Effector memory CD4-positive, alpha-beta T cell (primary cell): ENCODE measurements around the gene RFX7.

Experiments
- DNase-seq, 3 donors: peaks; one replicate each; pipeline ENCODE4 v3.0.0-alpha.2; 2020
- H3K27ac ChIP-seq: 2 replicates; pipeline ENCODE4 v1.7.0; 2013; ENCODE audit warnings: mild to moderate bottlenecking, low read length, moderate library complexity; ENCODE audit not compliant: insufficient read depth, poor library complexity, severe bottlenecking
- H3K27me3 ChIP-seq: replicated peaks from 2 replicates; pipeline ENCODE4 v1.7.0; 2013; ENCODE audit warnings: mild to moderate bottlenecking, low read length; ENCODE audit not compliant: insufficient read depth, control insufficient read depth, poor library complexity, severe bottlenecking
- H3K36me3 ChIP-seq: 2 replicates; pipeline ENCODE4 v1.7.0; 2013; ENCODE audit warnings: mild to moderate bottlenecking, low read length, moderate library complexity; ENCODE audit not compliant: control insufficient read depth, insufficient read depth
- H3K4me1 ChIP-seq: 2 replicates; pipeline ENCODE4 v1.7.0; 2013; ENCODE audit warnings: low read length, mild to moderate bottlenecking; ENCODE audit not compliant: control insufficient read depth, insufficient read depth, poor library complexity, severe bottlenecking
- H3K4me3 ChIP-seq: 2 replicates; pipeline ENCODE4 v1.7.0; 2013; ENCODE audit warnings: low read length, low read depth, mild to moderate bottlenecking; ENCODE audit not compliant: insufficient read depth, poor library complexity, severe bottlenecking
- H3K9me3 ChIP-seq: 2 replicates; pipeline ENCODE4 v1.7.0; 2013; ENCODE audit warnings: mild to moderate bottlenecking, low read length, moderate library complexity; ENCODE audit not compliant: control insufficient read depth

Gene RFX7

DNA sequence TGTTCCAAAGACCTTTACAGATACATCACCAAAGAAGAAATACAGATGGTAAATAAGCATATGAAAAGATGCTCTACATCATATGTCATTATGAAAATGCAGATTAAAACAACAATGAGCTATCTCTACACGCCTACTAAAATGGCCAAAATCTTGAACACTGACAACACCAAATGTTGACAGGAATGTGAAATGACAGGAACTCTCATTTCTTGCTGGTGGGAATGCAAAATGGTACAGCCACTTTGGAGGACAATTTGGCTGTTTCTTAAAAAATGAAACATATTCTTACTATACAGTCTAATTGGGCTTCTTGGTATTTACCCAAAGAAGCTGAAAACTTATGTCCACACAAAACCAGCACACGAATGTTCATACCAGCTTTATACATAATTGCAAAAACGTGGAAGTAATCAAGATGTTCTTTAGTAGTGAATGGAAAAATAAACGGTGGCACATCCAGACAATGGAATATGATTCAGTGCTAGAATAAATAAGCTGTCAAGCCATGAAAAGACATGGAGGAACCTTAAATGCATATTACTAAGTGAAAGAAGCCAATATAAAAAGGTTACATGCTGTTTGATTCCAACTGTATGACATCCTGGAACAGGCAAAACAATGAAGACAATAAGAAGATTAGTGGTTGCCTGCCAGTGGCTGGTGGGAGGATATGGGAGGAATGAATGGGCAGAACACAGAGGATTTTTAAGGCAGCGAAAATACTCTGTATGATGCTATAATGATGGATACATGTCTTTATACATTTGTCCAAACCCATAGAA, 169.0 kb downstream of the RFX7 start:
- no peak for DNase-seq
- Histone ChIP-seq H3K4me1 (no peaks in the 10 kb centered on the region), H3K27me3 (no peaks in the 10 kb centered on the region), H3K9me3 (no peaks in the 10 kb centered on the region), H3K27ac (no peak overlapping the region), H3K4me3 (no peak overlapping the region), H3K36me3 (no peaks in the 10 kb centered on the region)

DNA sequence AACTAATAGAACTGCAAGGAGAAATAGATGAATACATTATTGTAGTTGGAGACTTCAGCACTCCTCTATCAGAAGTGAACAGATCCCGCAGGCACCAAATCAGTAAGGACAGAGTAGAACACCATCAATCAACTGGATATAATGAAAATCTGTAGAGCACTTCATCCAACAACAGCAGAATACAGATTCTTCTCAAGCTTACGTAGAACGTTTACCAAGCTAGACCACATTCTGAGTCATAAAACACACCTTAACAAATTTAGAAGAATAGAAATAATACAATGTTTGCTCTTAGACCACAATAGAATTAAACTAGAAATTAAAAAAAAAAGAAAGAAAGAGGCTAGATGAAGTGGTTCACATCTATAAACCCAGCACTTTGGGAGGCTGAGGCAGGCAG, 179.5 kb downstream of the RFX7 start:
- Histone ChIP-seq H3K27me3 (no peaks in the 10 kb centered on the region), H3K36me3 (no peaks in the 10 kb centered on the region), H3K9me3 (no peaks in the 10 kb centered on the region), H3K4me3 (no peak overlapping the region), H3K4me1 (no peaks in the 10 kb centered on the region), H3K27ac (no peak overlapping the region)
- DNase-seq, result no peak

DNA sequence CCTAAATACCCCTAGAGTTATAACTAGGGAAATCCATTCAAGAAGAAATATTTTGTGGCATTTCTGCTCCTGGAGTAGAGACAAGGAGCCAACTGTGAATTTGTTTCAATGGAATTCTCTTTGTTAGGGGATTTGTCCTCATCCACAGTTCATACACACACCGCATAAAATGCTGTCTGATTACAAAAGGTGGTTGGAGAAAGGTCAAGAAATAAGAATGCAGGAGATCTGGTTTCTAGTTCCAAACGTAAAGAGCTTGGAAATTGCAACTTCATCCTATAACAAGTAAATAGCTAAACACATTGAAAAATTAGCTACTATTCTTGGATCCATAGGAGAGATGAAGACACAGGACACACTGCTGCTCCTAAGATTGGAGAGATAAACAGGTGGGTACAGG, 184.0 kb downstream of the RFX7 start:
- H3K27ac ChIP-seq, result no peak overlapping the region
- H3K4me3 ChIP-seq, result no peak overlapping the region
- H3K27me3 ChIP-seq, result no peaks in the 10 kb centered on the region
- no peaks in the 10 kb centered on the region for H3K9me3 ChIP-seq
- no peaks in the 10 kb centered on the region for H3K36me3 ChIP-seq
- H3K4me1 ChIP-seq, result no peaks in the 10 kb centered on the region
- no peak for DNase-seq

DNA sequence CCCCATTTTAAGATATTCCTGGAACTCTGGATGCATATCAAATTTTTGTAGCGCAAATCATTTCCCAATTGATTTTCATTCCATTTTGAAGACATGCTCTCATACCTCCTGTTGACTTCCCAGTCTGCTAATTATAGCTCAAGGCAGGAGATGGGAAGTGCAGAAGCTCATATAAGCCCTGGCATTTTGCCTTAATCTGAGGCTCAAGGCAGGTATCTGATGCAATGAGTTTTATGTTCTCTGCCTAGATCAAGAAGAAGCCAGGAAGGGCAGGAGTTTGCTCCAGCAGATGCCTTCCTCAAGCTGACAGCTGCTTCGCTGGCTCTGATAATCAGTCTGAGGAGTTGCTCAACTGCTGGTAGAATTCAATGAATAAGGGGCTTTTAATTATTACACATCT, 184.7 kb downstream of the RFX7 start:
- no peaks in the 10 kb centered on the region for H3K27me3 ChIP-seq
- DNase-seq, result no peak
- H3K4me3 ChIP-seq, result no peak overlapping the region
- H3K4me1 ChIP-seq, result no peaks in the 10 kb centered on the region
- H3K27ac ChIP-seq, result no peak overlapping the region
- H3K9me3 ChIP-seq, result no peaks in the 10 kb centered on the region
- no peaks in the 10 kb centered on the region for H3K36me3 ChIP-seq

DNA sequence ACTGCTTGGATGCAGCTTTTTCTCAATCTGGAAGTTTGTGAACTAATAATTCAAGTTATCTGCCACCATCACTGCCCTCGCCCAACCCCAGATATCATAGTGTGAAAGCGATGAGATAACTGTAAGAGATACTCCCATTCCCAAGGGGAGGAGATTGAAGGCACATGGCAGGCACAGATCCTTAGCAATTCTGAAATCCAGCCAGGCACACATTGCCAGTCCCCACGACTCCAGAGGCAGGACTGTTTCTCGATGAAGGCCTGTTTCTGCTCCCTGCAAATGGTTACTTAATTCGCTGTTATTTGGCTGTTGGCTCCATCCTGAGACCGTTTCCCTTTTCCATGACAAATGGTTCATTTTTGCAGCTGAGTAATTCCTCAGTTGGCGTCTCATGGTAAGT, 187.1 kb downstream of the RFX7 start:
- no peak for DNase-seq
- no peak overlapping the region for H3K27ac ChIP-seq
- no peaks in the 10 kb centered on the region for H3K27me3 ChIP-seq
- H3K9me3 ChIP-seq, result no peaks in the 10 kb centered on the region
- H3K36me3 ChIP-seq, result no peaks in the 10 kb centered on the region
- no peak overlapping the region for H3K4me3 ChIP-seq
- no peaks in the 10 kb centered on the region for H3K4me1 ChIP-seq

DNA sequence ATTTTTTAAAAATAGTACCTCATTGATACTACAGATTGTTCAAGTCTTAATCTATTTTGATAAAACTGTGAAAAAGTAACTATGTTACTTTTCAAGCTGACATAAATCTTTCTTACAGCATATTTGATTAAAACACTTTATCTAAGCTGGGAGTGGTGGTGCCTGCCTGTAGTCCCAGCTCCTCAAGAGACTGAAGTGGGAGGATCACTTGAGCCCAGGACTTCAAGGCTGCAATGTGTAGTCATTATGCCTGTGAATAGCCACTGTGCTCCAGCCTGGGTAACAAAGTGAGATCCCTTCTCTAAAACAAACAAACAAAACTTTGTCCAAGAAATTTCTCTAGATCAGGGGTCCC, 190.7 kb downstream of the RFX7 start:
- Histone ChIP-seq H3K9me3 (no peaks in the 10 kb centered on the region), H3K4me1 (no peaks in the 10 kb centered on the region), H3K27me3 (no peaks in the 10 kb centered on the region), H3K27ac (no peak overlapping the region), H3K4me3 (no peak overlapping the region), H3K36me3 (no peaks in the 10 kb centered on the region)
- no peak for DNase-seq

DNA sequence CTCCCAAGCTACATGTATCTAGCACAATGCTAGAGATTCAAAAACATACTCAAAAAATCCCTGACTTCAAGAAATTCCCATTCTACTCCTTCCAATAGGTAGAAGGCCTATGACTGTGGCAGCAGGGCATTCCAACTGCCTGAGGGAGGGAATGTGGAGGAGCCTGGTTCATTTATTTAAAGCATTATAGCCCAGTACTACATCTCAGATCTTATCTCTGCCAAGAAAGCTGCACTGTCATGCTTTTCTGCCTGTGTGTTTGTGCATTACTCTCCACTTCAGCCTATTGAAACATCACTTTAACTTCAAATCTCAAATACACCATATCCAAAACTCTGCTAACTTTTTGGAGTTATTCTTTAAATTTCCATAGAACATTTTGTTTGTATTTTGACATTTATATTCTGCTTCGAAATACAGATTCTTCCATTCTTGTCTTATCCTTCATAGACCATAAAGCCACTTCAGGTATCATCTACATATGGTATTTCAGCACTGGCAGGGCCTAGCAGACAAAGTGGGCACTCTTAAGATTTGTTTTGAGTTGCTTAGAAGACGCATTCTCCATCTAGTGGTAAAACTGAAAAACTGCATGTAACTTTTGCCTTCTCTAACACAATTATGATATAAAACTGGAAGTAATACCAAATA, 191.2 kb downstream of the RFX7 start:
- Histone ChIP-seq H3K9me3 (no peaks in the 10 kb centered on the region), H3K27me3 (no peaks in the 10 kb centered on the region), H3K4me3 (no peak overlapping the region), H3K36me3 (no peaks in the 10 kb centered on the region), H3K4me1 (no peaks in the 10 kb centered on the region), H3K27ac (no peak overlapping the region)
- no peak for DNase-seq

DNA sequence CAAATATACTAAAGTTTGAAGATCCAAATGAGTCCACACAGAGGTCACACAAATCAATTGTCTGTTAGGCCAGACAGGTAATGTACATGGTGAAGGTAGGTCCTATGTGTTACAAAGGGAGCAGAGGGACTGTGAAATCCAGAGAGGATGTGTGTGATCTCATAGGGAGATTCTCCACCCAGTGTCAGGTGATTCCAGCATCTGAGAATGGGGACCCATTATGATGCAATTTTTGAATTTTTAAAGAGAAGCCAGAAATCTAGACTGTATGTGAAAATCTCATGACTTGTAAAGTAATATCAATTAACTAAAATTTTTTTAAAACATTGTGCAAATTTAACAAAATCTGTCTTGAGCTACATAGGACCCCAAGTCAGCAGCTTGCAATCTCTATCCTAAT, 192.0 kb downstream of the RFX7 start:
- Histone ChIP-seq H3K4me1 (no peaks in the 10 kb centered on the region), H3K9me3 (no peaks in the 10 kb centered on the region), H3K27ac (no peak overlapping the region), H3K27me3 (no peaks in the 10 kb centered on the region), H3K4me3 (no peak overlapping the region), H3K36me3 (no peaks in the 10 kb centered on the region)
- DNase-seq, result no peak

- no peaks in the 10 kb centered on the region for H3K4me1 ChIP-seq
- DNase-seq, result no peak
- H3K9me3 ChIP-seq, result no peaks in the 10 kb centered on the region
- no peaks in the 10 kb centered on the region for H3K36me3 ChIP-seq
- H3K4me3 ChIP-seq, result no peak overlapping the region
- H3K27me3 ChIP-seq, result no peaks in the 10 kb centered on the region
- no peak overlapping the region for H3K27ac ChIP-seq
Measured at GRCh38 chr15:56049577-56049976, 194.1 kb downstream of the RFX7 start.

DNA sequence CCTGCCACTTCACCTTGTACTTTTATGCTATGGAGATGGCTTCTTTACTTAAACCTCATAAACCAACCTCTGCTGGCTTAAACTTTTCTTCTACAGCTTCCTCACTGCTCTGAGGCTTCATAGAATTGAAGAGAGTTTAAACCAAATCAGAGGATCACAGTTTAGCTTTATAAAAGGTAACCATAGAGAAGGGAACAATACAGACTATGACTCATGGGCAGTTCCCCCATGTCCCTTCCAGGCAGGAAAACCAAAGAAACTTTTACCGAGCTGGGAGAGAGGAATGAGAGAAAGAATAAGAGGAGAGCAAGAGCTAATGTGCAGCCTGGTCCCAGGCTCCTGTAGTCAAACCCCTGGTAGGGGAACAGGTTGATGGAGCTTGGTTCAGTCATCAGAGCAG, 196.3 kb downstream of the RFX7 start:
- no peak for DNase-seq
- H3K36me3 ChIP-seq, result no peaks in the 10 kb centered on the region
- H3K27me3 ChIP-seq, result no peaks in the 10 kb centered on the region
- no peak overlapping the region for H3K4me3 ChIP-seq
- H3K27ac ChIP-seq, result no peak overlapping the region
- peaks cover 7% of the 10 kb centered on the region for H3K4me1 ChIP-seq
- H3K9me3 ChIP-seq, result no peaks in the 10 kb centered on the region
